ACC112 (cell line): ENCODE measurements around the gene DMRTA2.

Source experiments
- H2AFZ ChIP-seq: fragments of 200-600 bp; sonication (generic); one replicate; pipeline ENCODE4 v1.6.0; 2017; ENCODE audit warnings: antibody characterized with exemption, low read length; ENCODE audit not compliant: unreplicated experiment
- H3K27ac ChIP-seq: fragments of 200-600 bp; sonication (generic); 2 replicates; pipeline ENCODE4 v1.5.1; 2014; ENCODE audit warnings: low read depth, mild to moderate bottlenecking, antibody characterized with exemption, low read length, moderate library complexity
- H3K27me3 ChIP-seq: fragments of 200-600 bp; sonication (generic); 2 replicates; pipeline ENCODE4 v1.6.1; 2014; ENCODE audit warnings: mild to moderate bottlenecking, antibody characterized with exemption, low read length, moderate library complexity, mixed read lengths; ENCODE audit not compliant: insufficient read depth
- H3K36me3 ChIP-seq: fragments of 200-600 bp; sonication (generic); 2 replicates; pipeline ENCODE4 v1.6.1; 2016; ENCODE audit warnings: mild to moderate bottlenecking, antibody characterized with exemption, low read length, moderate library complexity, mixed read lengths; ENCODE audit not compliant: insufficient read depth
- H3K4me1 ChIP-seq: fragments of 200-600 bp; sonication (generic); one replicate; pipeline ENCODE4 v1.6.1; 2016; ENCODE audit warnings: low read length, mixed read lengths; ENCODE audit not compliant: insufficient read depth, unreplicated experiment, control insufficient read depth
- H3K4me3 ChIP-seq: fragments of 200-600 bp; sonication (generic); 2 replicates; pipeline ENCODE4 v1.5.1; 2014; ENCODE audit warnings: mild to moderate bottlenecking, low read depth, low read length
- H3K79me2 ChIP-seq: fragments of 200-600 bp; sonication (generic); one replicate; pipeline ENCODE4 v1.6.0; 2016; ENCODE audit warnings: low read length; ENCODE audit not compliant: control insufficient read depth, unreplicated experiment, insufficient read depth

Gene DMRTA2

GRCh38 chr1:50422946-50423669 is at the start of gene DMRTA2:
Gene DMRTA2 (minus strand): TSS chr1:50423443. CDS start chr1:50421536, 1,907 bp downstream.
- H3K27me3 ChIP-seq = peaks cover 99% of the 10 kb centered on the region
- H3K27ac ChIP-seq = no peak within 1 kb of the TSS
- H3K4me1 ChIP-seq = no peaks in the 10 kb centered on the region
- no peaks in the 10 kb centered on the region for H3K79me2 ChIP-seq
- no peak within 1 kb of the TSS for H2AFZ ChIP-seq
- peak within 1 kb of the TSS; percentile 63 for H3K4me3 ChIP-seq
- no peaks in the 10 kb centered on the region for H3K36me3 ChIP-seq

DNA sequence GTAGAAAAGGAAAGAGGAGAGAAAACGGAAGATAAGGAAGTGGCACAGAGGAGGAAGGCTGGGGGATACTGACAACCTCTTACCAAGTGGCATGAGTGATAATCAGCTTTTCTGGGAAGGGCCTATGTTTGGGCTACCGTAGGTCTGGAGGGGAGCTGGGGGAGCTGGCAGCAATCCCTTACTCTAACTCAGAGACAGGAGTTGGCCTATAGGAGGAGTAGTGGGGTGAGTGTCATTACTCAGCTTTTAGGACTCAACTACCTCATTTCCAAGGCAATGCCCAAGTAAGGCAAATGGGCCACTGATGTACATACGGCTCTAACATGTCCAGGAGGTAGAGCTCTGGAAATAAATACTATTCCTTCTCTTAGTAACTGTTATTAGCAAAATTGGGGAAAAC is 48.7 kb upstream of the DMRTA2 start:
- no peaks in the 10 kb centered on the region for H3K27me3 ChIP-seq
- no peak overlapping the region for H2AFZ ChIP-seq
- no peak overlapping the region for H3K27ac ChIP-seq
- no peaks in the 10 kb centered on the region for H3K79me2 ChIP-seq
- H3K4me1 ChIP-seq = no peaks in the 10 kb centered on the region
- no peak overlapping the region for H3K4me3 ChIP-seq
- 0 out of 2 replicates have a peak, but pooled peaks cover 3% of the 10 kb centered on the region for H3K36me3 ChIP-seq

GRCh38 chr1:50462964-50463363 is 39.7 kb upstream of the DMRTA2 start:
- Histone ChIP-seq H3K27me3 (no peaks in the 10 kb centered on the region), H3K4me1 (no peaks in the 10 kb centered on the region), H3K27ac (no peak overlapping the region), H3K36me3 (no peaks in the 10 kb centered on the region), H3K4me3 (no peak overlapping the region), H3K79me2 (no peaks in the 10 kb centered on the region), H2AFZ (no peak overlapping the region)

- H3K36me3 ChIP-seq = no peaks in the 10 kb centered on the region
- H3K79me2 ChIP-seq = no peaks in the 10 kb centered on the region
- no peaks in the 10 kb centered on the region for H3K4me1 ChIP-seq
- no peak overlapping the region for H3K4me3 ChIP-seq
- no peaks in the 10 kb centered on the region for H3K27me3 ChIP-seq
- no peak overlapping the region for H2AFZ ChIP-seq
- H3K27ac ChIP-seq = no peak overlapping the region
Observed at GRCh38 chr1:50458507-50458906, 35.3 kb upstream of the DMRTA2 start.

DNA sequence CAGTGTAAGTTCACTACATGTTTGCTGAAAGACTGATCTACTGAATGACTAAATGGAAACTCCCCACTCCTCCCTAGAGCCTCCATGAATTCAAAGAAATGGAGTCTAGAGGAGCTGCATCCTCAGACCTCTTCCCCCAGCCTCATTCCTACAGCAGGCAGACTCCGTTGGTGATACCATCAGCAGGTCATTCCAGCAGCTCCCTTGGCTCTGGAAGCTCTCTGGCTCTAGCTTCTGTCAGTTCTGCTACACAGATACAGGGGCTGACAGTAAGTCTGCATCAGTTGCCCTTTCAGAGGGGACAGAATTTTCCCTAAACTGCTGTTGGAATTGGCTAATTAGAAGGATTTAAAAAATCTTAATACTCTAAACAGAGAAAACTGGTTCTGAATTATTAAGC is 31.7 kb upstream of the DMRTA2 start:
- no peaks in the 10 kb centered on the region for H3K79me2 ChIP-seq
- H3K27ac ChIP-seq = no peak overlapping the region
- H3K4me1 ChIP-seq = peaks cover 3% of the 10 kb centered on the region
- H3K36me3 ChIP-seq = no peaks in the 10 kb centered on the region
- H3K27me3 ChIP-seq = no peaks in the 10 kb centered on the region
- H2AFZ ChIP-seq = no peak overlapping the region
- no peak overlapping the region for H3K4me3 ChIP-seq

GRCh38 chr1:50453266-50453665 is 30.0 kb upstream of the DMRTA2 start:
- H3K4me1 ChIP-seq = peaks cover 3% of the 10 kb centered on the region
- H2AFZ ChIP-seq = no peak overlapping the region
- H3K4me3 ChIP-seq = no peak overlapping the region
- H3K79me2 ChIP-seq = no peaks in the 10 kb centered on the region
- H3K36me3 ChIP-seq = no peaks in the 10 kb centered on the region
- no peak overlapping the region for H3K27ac ChIP-seq
- no peaks in the 10 kb centered on the region for H3K27me3 ChIP-seq

DNA sequence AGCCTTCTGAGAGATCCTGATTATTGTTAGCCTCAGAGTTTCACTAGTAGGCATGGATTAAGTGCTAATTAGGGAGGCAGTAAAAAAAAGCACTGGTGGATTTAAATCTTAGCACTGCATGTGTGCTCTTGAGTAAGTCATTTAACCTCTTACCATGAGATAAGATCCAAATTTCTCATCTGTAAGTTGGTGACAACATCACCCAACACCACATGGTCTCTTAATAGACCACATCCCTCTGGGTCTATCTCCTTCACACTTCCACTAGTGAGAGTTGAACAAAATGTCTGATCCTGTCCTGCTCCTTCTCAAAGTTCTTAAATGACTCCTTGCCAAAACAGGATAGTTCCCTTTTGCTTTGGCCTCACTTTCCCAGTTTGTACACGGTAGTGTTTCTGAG is 29.5 kb upstream of the DMRTA2 start:
- Histone ChIP-seq H3K4me1 (peaks cover 3% of the 10 kb centered on the region), H2AFZ (no peak overlapping the region), H3K79me2 (no peaks in the 10 kb centered on the region), H3K27me3 (no peaks in the 10 kb centered on the region), H3K36me3 (no peaks in the 10 kb centered on the region), H3K27ac (no peak overlapping the region), H3K4me3 (no peak overlapping the region)

DNA sequence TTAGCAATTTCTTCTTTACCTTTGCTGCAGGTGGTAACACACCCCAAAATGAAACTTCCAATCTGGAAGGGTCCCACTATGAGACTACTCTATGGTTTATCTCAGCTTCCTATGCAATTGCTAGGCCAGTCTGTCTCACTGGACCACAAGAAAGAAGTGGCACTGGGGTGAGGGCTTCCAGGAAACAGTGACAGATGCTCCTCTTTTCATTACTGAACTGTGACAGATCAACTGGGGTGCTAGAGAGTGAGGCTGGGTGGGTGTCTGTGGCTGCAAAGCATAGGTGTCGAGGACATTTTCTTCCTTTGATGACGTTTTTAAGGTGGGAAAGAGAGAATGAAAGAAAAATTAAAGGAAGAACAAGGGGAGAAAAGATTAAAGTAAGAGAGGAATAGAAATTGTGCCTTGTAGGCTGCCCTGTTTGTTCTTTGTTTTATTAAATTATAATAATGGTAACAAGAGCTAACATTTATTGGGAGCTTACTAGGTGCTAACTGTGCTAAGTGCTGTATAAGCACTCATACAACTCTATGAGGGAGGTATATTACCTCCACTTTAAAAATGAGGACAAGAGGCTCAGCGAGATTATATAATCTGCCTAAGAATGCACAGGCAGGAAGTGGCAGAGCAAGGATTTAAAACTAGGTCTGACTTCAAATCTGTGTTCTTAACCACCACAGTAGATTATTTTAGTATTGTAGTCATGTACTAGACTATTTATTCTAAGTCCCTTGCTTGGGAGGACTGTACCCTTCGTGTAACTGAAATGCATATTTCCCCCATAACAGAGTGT is 27.8 kb upstream of the DMRTA2 start:
- Histone ChIP-seq H3K27ac (no peak overlapping the region), H3K4me1 (peaks cover 3% of the 10 kb centered on the region), H3K36me3 (no peaks in the 10 kb centered on the region), H3K79me2 (no peaks in the 10 kb centered on the region), H3K4me3 (no peak overlapping the region), H3K27me3 (no peaks in the 10 kb centered on the region), H2AFZ (no peak overlapping the region)

DNA sequence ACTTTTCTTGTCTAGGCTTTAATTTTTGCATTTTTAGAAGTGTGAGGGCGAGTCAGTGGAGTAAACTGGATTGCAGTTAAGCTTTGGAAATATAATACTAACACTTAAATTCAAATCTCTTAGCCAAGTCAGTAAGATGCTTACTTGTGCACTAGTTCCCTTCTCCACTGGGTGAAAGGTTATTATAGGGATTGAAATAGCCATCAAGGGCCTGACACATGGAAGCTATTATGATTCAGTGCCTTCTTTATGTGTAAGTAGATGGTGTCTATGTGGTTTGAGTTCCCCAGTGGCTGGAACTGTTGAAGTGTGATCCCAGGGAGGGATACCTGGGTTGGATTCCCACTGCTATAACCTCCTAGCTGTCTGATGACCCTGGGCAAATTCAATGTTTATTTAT is 24.7 kb upstream of the DMRTA2 start:
- Histone ChIP-seq H3K79me2 (no peaks in the 10 kb centered on the region), H3K36me3 (no peaks in the 10 kb centered on the region), H3K27me3 (no peaks in the 10 kb centered on the region), H3K27ac (no peak overlapping the region), H2AFZ (no peak overlapping the region), H3K4me1 (peaks cover 3% of the 10 kb centered on the region), H3K4me3 (no peak overlapping the region)

GRCh38 chr1:50441183-50441582 is 17.9 kb upstream of the DMRTA2 start:
- Histone ChIP-seq H3K4me3 (no peak overlapping the region), H3K4me1 (no peaks in the 10 kb centered on the region), H2AFZ (no peak overlapping the region), H3K27me3 (no peaks in the 10 kb centered on the region), H3K27ac (no peak overlapping the region), H3K79me2 (no peaks in the 10 kb centered on the region), H3K36me3 (no peaks in the 10 kb centered on the region)

DNA sequence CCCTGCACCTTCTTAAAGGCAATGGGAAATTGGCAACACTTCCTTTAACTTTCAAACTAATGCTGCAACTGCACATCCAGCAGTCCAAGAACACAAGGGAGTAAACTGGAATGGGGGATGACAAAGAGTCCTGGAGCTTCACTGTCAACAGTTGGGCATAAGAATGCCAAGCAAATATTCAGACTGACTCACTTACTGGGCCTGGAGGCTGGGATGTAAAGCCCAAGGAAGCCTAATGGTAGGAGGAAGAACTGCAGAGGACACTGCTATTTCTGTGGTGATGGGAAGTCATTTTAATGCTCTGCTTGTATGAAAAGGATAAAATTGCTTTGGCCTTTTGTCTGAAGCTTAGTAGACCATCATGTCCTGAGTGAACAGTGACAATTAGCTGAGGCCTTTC is 15.7 kb upstream of the DMRTA2 start:
- no peaks in the 10 kb centered on the region for H3K79me2 ChIP-seq

More for the DNA sequence above, 15.7 kb upstream of the DMRTA2 start:
- H3K36me3 ChIP-seq = no peaks in the 10 kb centered on the region
- H3K4me1 ChIP-seq = no peaks in the 10 kb centered on the region
- H3K27me3 ChIP-seq = no peaks in the 10 kb centered on the region; the same call in 1 of the 2 replicates
- H2AFZ ChIP-seq = no peak overlapping the region
- no peak overlapping the region for H3K27ac ChIP-seq
- no peak overlapping the region for H3K4me3 ChIP-seq
